ENCODE measurements around the gene RBM6.

The RBM6 gene

GRCh38 chr3:49939858-49940666 lies at the start of gene RBM6:
Gene RBM6, plus strand, starts transcription at chr3:49940150. Its CDS starts 22,492 bp downstream, at chr3:49962642.
- Histone ChIP-seq H3K4me3 (peak within 1 kb of the TSS; percentile 68 to 91 (median 81)), H3K36me3 (peaks cover 5 to 34% (median 24%) of the 10 kb centered on the region in 11 experiments; a peak in 21 of 22 replicates), H3K27me3 (no peaks in the 10 kb centered on the region), H3K4me2 (peak within 1 kb of the TSS; percentile 83 to 99 (median 92)), H3K9me3 (replicated peaks in 1 of 11) (peaks cover 0 to 14% (median 4%) of the 10 kb centered on the region in 11 experiments; a peak in 9 of 22 replicates), H3K27ac (peak within 1 kb of the TSS; percentile 84 to 96 (median 92)), H3K9ac (peak within 1 kb of the TSS; percentile 86 to 96 (median 89)), H4K20me1 (peaks cover 45 to 51% (median 47%) of the 10 kb centered on the region in 11 experiments; a peak in 21 of 22 replicates), H3K4me1 (peaks cover 20 to 41% (median 26%) of the 10 kb centered on the region in 10 experiments)
- no peak for TF ChIP-seq Cebpa-rat (IDR thresholded peaks at IDR 0.05)

DNA sequence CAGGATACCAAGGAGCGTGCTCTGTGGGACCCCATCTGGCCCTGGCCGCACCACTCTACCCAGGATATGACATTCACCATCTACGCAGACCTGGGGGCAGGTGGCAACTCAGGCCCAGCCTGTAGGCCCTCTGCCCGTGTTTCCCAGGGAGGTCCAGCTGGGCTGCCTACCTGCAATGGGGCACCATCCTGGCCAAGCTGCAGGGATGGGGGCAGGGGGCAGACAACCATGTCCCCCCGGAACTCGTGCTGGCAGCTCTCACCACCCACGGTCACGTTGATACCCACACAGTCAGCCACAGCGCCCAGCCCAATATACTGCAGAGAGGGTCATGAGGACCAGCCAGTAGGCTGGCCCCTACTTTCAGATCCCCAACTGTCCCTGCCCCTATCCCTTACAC lies 44.2 kb upstream of the RBM6 start:
- H3K9me3 ChIP-seq (replicated peaks in 1 of 11), result no peaks in the 10 kb centered on the region
- peaks cover 0 to 6% (median 2%) of the 10 kb centered on the region in 10 experiments; a peak in 8 of 20 replicates for H3K4me1 ChIP-seq
- H3K27ac ChIP-seq, result no peak overlapping the region
- H3K4me2 ChIP-seq, result no peak overlapping the region
- no peak overlapping the region for H3K4me3 ChIP-seq
- no peak overlapping the region for H3K9ac ChIP-seq
- no peaks in the 10 kb centered on the region for H3K36me3 ChIP-seq
- no peaks in the 10 kb centered on the region for H4K20me1 ChIP-seq
- no peaks in the 10 kb centered on the region for H3K27me3 ChIP-seq
- no peak for TF ChIP-seq Cebpa-rat (IDR thresholded peaks at IDR 0.05)

DNA sequence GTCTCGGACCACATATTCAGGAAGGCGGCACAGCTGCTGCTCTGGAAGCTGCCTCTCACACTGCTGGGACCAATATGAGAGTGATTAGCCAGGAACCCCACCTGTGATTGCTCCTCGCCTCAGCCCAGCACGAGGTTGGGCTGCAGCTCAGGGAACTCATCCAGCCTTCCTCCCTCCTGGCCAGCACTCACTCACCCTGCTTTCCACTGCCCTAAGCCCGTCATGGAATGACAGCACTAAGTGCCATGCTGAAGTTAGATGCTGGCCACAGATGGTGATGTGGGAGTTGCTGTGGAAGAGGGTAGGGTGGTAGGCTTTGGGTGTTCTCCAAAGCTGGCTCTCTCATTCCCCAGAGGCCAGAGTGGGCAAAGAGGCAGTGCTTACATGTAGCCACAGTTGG lies 43.6 kb upstream of the RBM6 start:
- no peaks in the 10 kb centered on the region for H3K27me3 ChIP-seq
- H3K9me3 ChIP-seq (replicated peaks in 1 of 11), result no peaks in the 10 kb centered on the region
- no peak overlapping the region for H3K27ac ChIP-seq
- TF ChIP-seq Cebpa-rat (IDR thresholded peaks at IDR 0.05), result no peak
- peaks cover 0 to 11% (median 7%) of the 10 kb centered on the region in 10 experiments; a peak in 13 of 20 replicates for H3K4me1 ChIP-seq
- no peak overlapping the region for H3K9ac ChIP-seq
- H3K4me2 ChIP-seq, result no peak overlapping the region
- H4K20me1 ChIP-seq, result no peaks in the 10 kb centered on the region
- H3K4me3 ChIP-seq, result no peak overlapping the region
- no peaks in the 10 kb centered on the region for H3K36me3 ChIP-seq

DNA sequence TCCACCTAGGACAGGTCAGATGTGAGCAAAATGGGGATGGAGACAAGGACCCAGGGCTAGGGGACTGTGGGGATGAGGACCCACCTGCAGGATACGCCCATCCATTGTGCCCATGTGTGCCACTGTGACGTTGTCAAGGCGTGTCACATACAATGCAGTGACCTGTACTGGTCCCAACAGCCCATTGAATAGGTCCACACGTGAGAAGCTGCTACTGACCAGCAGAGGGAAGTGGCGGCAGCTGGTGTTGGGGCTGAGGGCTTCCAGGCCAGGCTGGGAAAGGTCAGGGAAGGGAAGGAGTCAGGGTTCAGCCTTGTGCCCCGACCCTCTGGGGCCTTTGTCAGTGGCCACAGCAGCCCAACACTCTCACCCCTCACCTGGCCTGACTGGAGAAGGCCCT lies 41.0 kb upstream of the RBM6 start:
- H3K27ac ChIP-seq, result no peak overlapping the region
- no peak overlapping the region for H3K4me3 ChIP-seq
- H4K20me1 ChIP-seq, result no peaks in the 10 kb centered on the region
- H3K4me1 ChIP-seq, result peaks cover 0 to 35% (median 31%) of the 10 kb centered on the region in 10 experiments; a peak in 17 of 20 replicates
- H3K36me3 ChIP-seq, result no peaks in the 10 kb centered on the region
- H3K9ac ChIP-seq, result no peak overlapping the region
- no peak overlapping the region for H3K4me2 ChIP-seq
- no peak for TF ChIP-seq Cebpa-rat (IDR thresholded peaks at IDR 0.05)
- no peaks in the 10 kb centered on the region for H3K9me3 ChIP-seq (replicated peaks in 1 of 11)
- H3K27me3 ChIP-seq, result no peaks in the 10 kb centered on the region

DNA sequence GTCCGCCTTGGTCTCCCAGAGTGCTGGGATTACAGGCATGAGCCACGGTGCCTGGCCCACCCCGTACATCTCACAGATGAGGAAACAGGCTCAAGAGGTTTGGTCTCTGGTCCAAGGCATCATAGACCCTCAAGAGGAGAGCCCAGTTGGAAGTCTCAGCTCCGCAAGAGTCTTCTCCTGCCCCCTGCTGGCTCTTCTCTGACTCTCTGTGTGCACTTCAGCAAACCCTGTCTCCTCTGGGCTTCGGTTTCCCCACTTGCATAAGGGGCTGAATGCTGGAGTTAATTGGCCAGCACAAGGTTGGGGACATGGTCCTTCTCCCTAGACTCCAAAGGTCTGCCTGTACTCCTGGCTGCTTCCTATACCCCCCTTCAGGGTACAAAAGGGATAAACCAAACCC lies 40.1 kb upstream of the RBM6 start:
- Histone ChIP-seq H3K27ac (no peak overlapping the region), H4K20me1 (no peaks in the 10 kb centered on the region), H3K9ac (no peak overlapping the region), H3K36me3 (no peaks in the 10 kb centered on the region), H3K4me2 (no peak overlapping the region), H3K4me3 (no peak overlapping the region), H3K4me1 (peaks cover 0 to 43% (median 38%) of the 10 kb centered on the region in 10 experiments; a peak in 17 of 20 replicates), H3K27me3 (no peaks in the 10 kb centered on the region), H3K9me3 (replicated peaks in 1 of 11) (no peaks in the 10 kb centered on the region)
- TF ChIP-seq Cebpa-rat (IDR thresholded peaks at IDR 0.05), result no peak

DNA sequence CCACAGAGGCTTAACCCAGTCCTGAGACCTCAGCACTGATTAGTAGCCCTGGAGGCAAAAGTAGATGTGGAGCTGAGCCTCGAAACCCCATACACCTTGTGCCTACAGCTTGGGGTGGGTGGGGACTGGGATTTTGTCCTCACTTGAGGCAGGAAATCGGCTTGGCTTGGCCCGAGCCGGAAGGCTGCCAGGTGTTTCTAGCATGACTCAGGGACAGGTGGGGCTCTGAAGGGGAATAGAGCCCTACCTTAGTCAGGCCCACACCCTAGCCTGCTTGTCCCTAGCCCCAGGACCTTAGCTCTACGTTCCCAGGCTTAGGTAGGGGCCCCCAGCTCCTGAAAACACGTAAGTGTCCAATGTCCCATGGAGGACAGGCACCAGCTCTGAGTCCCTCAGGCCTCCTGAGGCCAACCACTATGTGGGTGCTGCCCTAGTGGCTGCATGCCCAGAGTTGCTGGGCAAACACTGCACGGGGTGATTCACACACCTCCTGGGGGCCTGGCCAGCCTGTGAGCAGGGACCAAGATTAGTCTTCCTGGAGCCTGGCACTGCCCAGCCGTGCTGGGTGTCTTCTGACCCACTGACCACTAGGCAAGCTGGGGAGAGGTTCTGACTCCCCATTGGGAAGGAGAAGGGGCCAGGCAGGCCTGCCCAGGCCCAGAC lies 39.3 kb upstream of the RBM6 start:
- Histone ChIP-seq H3K9me3 (replicated peaks in 1 of 11) (no peaks in the 10 kb centered on the region), H3K9ac (peak overlapping the region in 2 of 11 experiments; percentile 3 to 9; a peak in 1 of 22 replicates), H3K27ac (peak overlapping the region in 6 of 11 experiments; percentile 47 to 67 (median 54); a peak in 11 of 22 replicates), H3K4me3 (no peak overlapping the region), H3K27me3 (no peaks in the 10 kb centered on the region), H3K4me2 (peak overlapping the region in 8 of 11 experiments; percentile 12 to 60 (median 42); a peak in 8 of 22 replicates), H3K36me3 (no peaks in the 10 kb centered on the region), H3K4me1 (peaks cover 4 to 49% (median 42%) of the 10 kb centered on the region in 10 experiments), H4K20me1 (no peaks in the 10 kb centered on the region)
- no peak for TF ChIP-seq Cebpa-rat (IDR thresholded peaks at IDR 0.05)

DNA sequence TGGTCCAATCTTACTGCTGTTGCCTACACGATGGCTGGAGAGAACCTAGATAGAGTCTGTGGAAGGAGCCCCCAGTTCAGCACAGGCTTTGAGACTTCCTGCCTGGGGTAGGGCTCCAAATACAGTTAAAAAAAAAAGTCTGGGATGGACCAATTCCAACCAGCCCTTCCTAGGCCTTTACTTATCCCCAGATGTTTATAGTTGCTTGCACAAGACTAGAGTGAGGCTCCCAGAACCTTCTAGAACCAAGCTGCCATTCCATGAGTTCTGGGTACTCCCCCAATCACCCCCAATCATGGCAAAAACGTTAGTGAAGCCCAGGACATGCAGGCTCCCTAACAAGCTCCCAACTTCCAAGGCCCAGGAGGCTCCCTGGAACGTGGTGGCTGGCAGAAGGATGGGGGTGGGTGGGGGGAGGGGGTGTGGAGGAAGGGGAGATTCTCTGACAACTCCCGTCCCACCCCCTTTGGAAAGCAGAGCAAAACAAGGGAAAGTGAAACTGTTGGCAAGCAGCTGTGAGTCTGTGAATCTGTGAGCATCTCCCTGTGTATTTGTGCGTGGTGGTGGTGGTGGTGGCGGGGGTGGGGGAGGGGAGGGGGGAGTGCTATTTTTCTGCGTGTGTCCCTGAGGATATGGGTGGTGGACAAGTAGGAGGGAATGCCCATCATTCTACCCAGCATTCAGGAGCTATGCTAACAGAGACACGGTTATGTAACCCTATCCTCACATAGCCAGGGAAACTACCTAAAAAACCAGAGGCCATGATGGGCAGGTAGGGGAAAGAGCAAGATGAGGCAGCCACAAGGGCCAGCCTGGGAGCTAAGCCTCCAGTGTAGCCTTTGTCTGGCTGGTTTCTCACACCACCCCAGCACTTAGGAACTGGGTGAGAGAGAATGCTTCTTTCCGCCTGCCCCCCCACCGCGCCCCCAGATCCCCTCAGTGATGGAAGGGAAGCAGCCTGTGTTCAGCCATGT lies 38.3 kb upstream of the RBM6 start:
- TF ChIP-seq Cebpa-rat (IDR thresholded peaks at IDR 0.05), result no peak
- Histone ChIP-seq H3K36me3 (no peaks in the 10 kb centered on the region), H3K4me3 (no peak overlapping the region), H3K27ac (peak overlapping the region in 7 of 11 experiments; percentile 45 to 67 (median 51); a peak in 14 of 22 replicates), H4K20me1 (no peaks in the 10 kb centered on the region), H3K9ac (peak overlapping the region in 2 of 11 experiments; percentile 3 to 6; a peak in 1 of 22 replicates), H3K4me1 (peaks cover 14 to 59% (median 52%) of the 10 kb centered on the region in 10 experiments), H3K27me3 (no peaks in the 10 kb centered on the region), H3K9me3 (replicated peaks in 1 of 11) (no peaks in the 10 kb centered on the region), H3K4me2 (peak overlapping the region in 9 of 11 experiments; percentile 12 to 72 (median 48); a peak in 16 of 22 replicates)

All from BLaER1 treated with 17β-estradiol and CSF1 and Interleukin-3, amounts not matched to agents 10 nM and 100 nM (cell line).